Muscle layer of duodenum (tissue), 2 donors: Measurements from ENCODE around the gene FN1.

Source experiments
- H3K27ac ChIP-seq: one replicate; pipeline ENCODE4 v1.7.0; 2013; ENCODE audit warnings: mild to moderate bottlenecking, low read length
- H3K27me3 ChIP-seq: one replicate; pipeline ENCODE4 v1.7.0; 2013; ENCODE audit warnings: low read depth, mild to moderate bottlenecking, control low read depth, low read length
- H3K36me3 ChIP-seq, 2 donors: one replicate each; pipeline ENCODE4 v1.7.0; 2013; ENCODE audit warnings: low read length in 2 of 2, control low read depth in 1 of 2, mild to moderate bottlenecking in 1 of 2; ENCODE audit not compliant: insufficient read depth in 2 of 2, control insufficient read depth in 1 of 2
- H3K4me1 ChIP-seq, 2 donors: one replicate each; pipeline ENCODE4 v1.7.0; 2013; ENCODE audit warnings: low read length in 2 of 2, mild to moderate bottlenecking in 2 of 2, control low read depth in 1 of 2, moderate library complexity in 1 of 2; ENCODE audit not compliant: insufficient read depth in 2 of 2, control insufficient read depth in 1 of 2
- H3K4me3 ChIP-seq, 2 donors: one replicate each; pipeline ENCODE4 v1.7.0; 2013; ENCODE audit warnings: low read length in 2 of 2, low read depth in 1 of 2, mild to moderate bottlenecking in 1 of 2
- H3K9me3 ChIP-seq, 2 donors: one replicate each; pipeline ENCODE4 v1.7.0; 2013; ENCODE audit warnings: low read length in 2 of 2, control low read depth in 1 of 2, mild to moderate bottlenecking in 1 of 2; ENCODE audit not compliant: control insufficient read depth in 1 of 2
- donor health status: healthy.

The FN1 gene

GRCh38 chr2:215430528-215431187 lies 5.2 kb downstream of the FN1 start:
- Histone ChIP-seq H3K27ac (peak overlapping the region; percentile 54), H3K4me1 (peaks cover 0 to 11% of the 10 kb centered on the region in 2 donors), H3K27me3 (no peaks in the 10 kb centered on the region), H3K36me3 (peaks cover 34 to 60% of the 10 kb centered on the region in 2 donors), H3K4me3 (no peak overlapping the region), H3K9me3 (no peaks in the 10 kb centered on the region)

- peak overlapping the region; percentile 17 for H3K27ac ChIP-seq
- no peak overlapping the region for H3K4me3 ChIP-seq
- peaks cover 35 to 72% of the 10 kb centered on the region in 2 donors for H3K36me3 ChIP-seq
- no peaks in the 10 kb centered on the region for H3K27me3 ChIP-seq
- peaks cover 0 to 7% of the 10 kb centered on the region in 2 donors for H3K4me1 ChIP-seq
- H3K9me3 ChIP-seq = no peaks in the 10 kb centered on the region
Measured at GRCh38 chr2:215429424-215429823, 6.4 kb downstream of the FN1 start.

- Histone ChIP-seq H3K9me3 (no peaks in the 10 kb centered on the region), H3K36me3 (peaks cover 45 to 82% of the 10 kb centered on the region in 2 donors), H3K4me1 (peaks cover 0 to 7% of the 10 kb centered on the region in 2 donors), H3K27ac (no peak overlapping the region), H3K4me3 (no peak overlapping the region), H3K27me3 (no peaks in the 10 kb centered on the region)
Measured at GRCh38 chr2:215428060-215428910, 7.6 kb downstream of the FN1 start.

- H3K4me1 ChIP-seq = peaks cover 0 to 7% of the 10 kb centered on the region in 2 donors
- H3K9me3 ChIP-seq = no peaks in the 10 kb centered on the region
- no peaks in the 10 kb centered on the region for H3K27me3 ChIP-seq
- H3K4me3 ChIP-seq = no peak overlapping the region
- H3K36me3 ChIP-seq = peaks cover 47 to 84% of the 10 kb centered on the region in 2 donors
- H3K27ac ChIP-seq = no peak overlapping the region
Measured at GRCh38 chr2:215427585-215427984, 8.3 kb downstream of the FN1 start.

- Histone ChIP-seq H3K27me3 (no peaks in the 10 kb centered on the region), H3K4me3 (no peak overlapping the region), H3K9me3 (no peaks in the 10 kb centered on the region), H3K4me1 (peaks cover 0 to 7% of the 10 kb centered on the region in 2 donors), H3K36me3 (peaks cover 60 to 88% of the 10 kb centered on the region in 2 donors), H3K27ac (no peak overlapping the region)
Measured at GRCh38 chr2:215425021-215425782, 10.7 kb downstream of the FN1 start.

- no peaks in the 10 kb centered on the region for H3K9me3 ChIP-seq
- no peak overlapping the region for H3K27ac ChIP-seq
- no peaks in the 10 kb centered on the region for H3K27me3 ChIP-seq
- no peak overlapping the region for H3K4me3 ChIP-seq
- H3K4me1 ChIP-seq = peaks cover 0 to 12% of the 10 kb centered on the region in 2 donors
- H3K36me3 ChIP-seq = peaks cover 54 to 87% of the 10 kb centered on the region in 2 donors
Measured at GRCh38 chr2:215423928-215424540, 11.8 kb downstream of the FN1 start.

- Histone ChIP-seq H3K27me3 (no peaks in the 10 kb centered on the region), H3K4me1 (peaks cover 0 to 8% of the 10 kb centered on the region in 2 donors), H3K27ac (no peak overlapping the region), H3K4me3 (no peak overlapping the region), H3K36me3 (peaks cover 57 to 87% of the 10 kb centered on the region in 2 donors), H3K9me3 (no peaks in the 10 kb centered on the region)
Measured at GRCh38 chr2:215423234-215423633, 12.6 kb downstream of the FN1 start.

- no peaks in the 10 kb centered on the region for H3K9me3 ChIP-seq
- H3K27ac ChIP-seq = no peak overlapping the region
- no peaks in the 10 kb centered on the region for H3K27me3 ChIP-seq
- H3K4me1 ChIP-seq = peaks cover 0 to 8% of the 10 kb centered on the region in 2 donors
- peaks cover 55 to 86% of the 10 kb centered on the region in 2 donors for H3K36me3 ChIP-seq
- no peak overlapping the region for H3K4me3 ChIP-seq
Measured at GRCh38 chr2:215422676-215423075, 13.2 kb downstream of the FN1 start.

GRCh38 chr2:215421859-215422461 lies 13.9 kb downstream of the FN1 start:
- Histone ChIP-seq H3K27me3 (no peaks in the 10 kb centered on the region), H3K36me3 (peaks cover 53 to 82% of the 10 kb centered on the region in 2 donors), H3K4me1 (peaks cover 0 to 8% of the 10 kb centered on the region in 2 donors), H3K27ac (no peak overlapping the region), H3K4me3 (no peak overlapping the region), H3K9me3 (no peaks in the 10 kb centered on the region)

GRCh38 chr2:215420471-215420935 lies 15.4 kb downstream of the FN1 start:
- Histone ChIP-seq H3K4me3 (no peak overlapping the region), H3K4me1 (peaks cover 0 to 8% of the 10 kb centered on the region in 2 donors), H3K27ac (no peak overlapping the region), H3K27me3 (no peaks in the 10 kb centered on the region), H3K36me3 (peaks cover 53 to 76% of the 10 kb centered on the region in 2 donors), H3K9me3 (no peaks in the 10 kb centered on the region)
